Choroid plexus epithelial cell (primary cell): ENCODE data around the gene WTAP.
A peak's percentile ranks its signal among the peaks of the same experiment; 100 is the strongest.

Experiments used
- DNase-seq: peaks from one replicate; pipeline ENCODE4 v3.0.0-alpha.2; 2010; ENCODE audit warnings: low read depth
- H3K4me3 ChIP-seq: 2 replicates; pipeline ENCODE4 v1.5.1; 2011; ENCODE audit warnings: low read depth, mild to moderate bottlenecking, control low read depth, low read length, moderate library complexity
- TF ChIP-seq, protein P1 (sequence below): conservative IDR thresholded peaks from 2 replicates; pipeline ENCODE4 v1.5.1; 2011; ENCODE audit warnings: low read depth, mild to moderate bottlenecking, control low read depth, inconsistent platforms, low read length, moderate library complexity

The WTAP gene

GRCh38 chr6:159682295-159682694 is 45.0 kb upstream of the WTAP start:
- TF ChIP-seq, protein P1, sequence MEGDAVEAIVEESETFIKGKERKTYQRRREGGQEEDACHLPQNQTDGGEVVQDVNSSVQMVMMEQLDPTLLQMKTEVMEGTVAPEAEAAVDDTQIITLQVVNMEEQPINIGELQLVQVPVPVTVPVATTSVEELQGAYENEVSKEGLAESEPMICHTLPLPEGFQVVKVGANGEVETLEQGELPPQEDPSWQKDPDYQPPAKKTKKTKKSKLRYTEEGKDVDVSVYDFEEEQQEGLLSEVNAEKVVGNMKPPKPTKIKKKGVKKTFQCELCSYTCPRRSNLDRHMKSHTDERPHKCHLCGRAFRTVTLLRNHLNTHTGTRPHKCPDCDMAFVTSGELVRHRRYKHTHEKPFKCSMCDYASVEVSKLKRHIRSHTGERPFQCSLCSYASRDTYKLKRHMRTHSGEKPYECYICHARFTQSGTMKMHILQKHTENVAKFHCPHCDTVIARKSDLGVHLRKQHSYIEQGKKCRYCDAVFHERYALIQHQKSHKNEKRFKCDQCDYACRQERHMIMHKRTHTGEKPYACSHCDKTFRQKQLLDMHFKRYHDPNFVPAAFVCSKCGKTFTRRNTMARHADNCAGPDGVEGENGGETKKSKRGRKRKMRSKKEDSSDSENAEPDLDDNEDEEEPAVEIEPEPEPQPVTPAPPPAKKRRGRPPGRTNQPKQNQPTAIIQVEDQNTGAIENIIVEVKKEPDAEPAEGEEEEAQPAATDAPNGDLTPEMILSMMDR, result no peak
- H3K4me3 ChIP-seq, result no peak overlapping the region
- DNase-seq, result no peak

DNA sequence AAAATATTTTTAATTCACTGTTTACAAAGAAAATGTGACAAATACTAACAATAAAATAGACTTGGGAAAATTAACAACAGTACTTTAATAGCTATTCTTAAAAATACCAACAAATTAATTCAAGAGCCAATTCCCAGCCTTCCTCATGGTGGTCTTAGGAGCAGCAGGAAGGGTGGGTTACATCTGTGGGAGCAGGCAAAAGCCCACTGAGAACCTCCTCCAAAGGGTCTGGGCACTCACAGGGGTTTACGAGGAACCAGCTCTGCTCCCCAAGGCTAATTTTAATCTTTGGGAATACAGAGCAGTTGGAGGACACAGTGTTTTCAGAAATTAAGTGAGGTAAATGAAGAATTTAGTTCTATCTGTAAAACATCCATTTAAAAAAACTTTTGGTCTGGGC is 44.5 kb upstream of the WTAP start:
- TF ChIP-seq, protein P1, result no peak
- DNase-seq, result no peak
- H3K4me3 ChIP-seq, result no peak overlapping the region

- TF ChIP-seq, protein P1, result no peak
- no peak for DNase-seq
- H3K4me3 ChIP-seq, result no peak overlapping the region
These were observed 43.3 kb upstream of the WTAP start for GRCh38 chr6:159684013-159684304.

DNA sequence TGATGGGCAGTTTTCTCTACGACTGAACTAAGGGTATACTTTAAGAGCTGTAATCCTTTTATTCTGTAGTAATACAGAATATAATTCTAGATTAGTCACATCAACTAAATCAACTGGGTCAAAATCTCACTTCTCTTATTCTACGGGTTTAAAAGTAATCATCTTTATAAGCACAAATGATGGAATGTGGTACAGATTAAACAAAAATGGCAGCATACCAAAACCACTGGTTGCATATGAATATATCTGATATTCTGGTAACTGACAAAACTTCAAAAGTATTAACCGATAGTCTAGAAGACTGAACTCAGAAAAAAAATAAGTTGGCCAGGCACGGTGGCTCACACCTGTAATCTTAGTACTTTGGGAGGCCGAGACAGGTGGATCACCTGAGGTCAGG is 41.3 kb upstream of the WTAP start:
- no peak for DNase-seq
- no peak overlapping the region for H3K4me3 ChIP-seq
- TF ChIP-seq, protein P1, result no peak

GRCh38 chr6:159686703-159687102 is 40.6 kb upstream of the WTAP start:
- no peak for DNase-seq
- TF ChIP-seq, protein P1, result no peak
- H3K4me3 ChIP-seq, result no peak overlapping the region

GRCh38 chr6:159687341-159687740 is 40.0 kb upstream of the WTAP start:
- H3K4me3 ChIP-seq, result no peak overlapping the region
- TF ChIP-seq, protein P1, result no peak
- DNase-seq, result peak; percentile 28

DNA sequence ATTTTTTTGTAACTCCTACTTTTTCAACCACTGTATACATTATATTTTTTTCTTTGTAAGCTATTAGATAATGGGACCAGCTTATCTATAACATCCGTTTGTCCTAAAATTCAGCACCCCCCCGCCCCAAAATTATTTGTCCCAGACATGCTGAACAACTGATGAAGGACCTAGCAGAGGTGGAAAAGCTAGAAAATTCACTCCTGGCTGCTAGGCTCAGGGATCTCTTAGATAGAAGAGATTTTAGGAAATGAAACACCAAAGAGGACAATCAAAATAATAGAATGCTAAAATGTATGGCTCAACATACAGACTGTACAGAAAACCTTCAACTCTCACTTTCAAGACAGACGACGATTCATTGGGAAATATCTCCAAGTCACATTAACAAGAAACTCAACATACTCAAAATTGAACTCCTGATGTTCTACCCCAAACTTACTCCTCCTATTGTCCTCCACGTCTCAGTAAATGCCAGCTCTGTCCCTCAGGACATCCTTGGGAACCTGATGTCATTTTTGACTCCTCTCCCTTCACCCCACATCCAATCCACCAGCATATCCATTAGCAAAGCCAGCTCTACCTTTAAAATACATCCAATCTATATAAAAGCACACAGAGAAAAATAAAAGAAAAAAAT is 38.9 kb upstream of the WTAP start:
- TF ChIP-seq, protein P1, result no peak
- no peak for DNase-seq
- no peak overlapping the region for H3K4me3 ChIP-seq
